GM12878 (cell line): ENCODE data around the gene CHMP4B.

Experiments used
- ATF2 ChIP-seq: IDR thresholded peaks from 2 replicates; pipeline ENCODE4 v1.6.1; 2012; ENCODE audit warnings: low read length, inconsistent platforms
- BCL3 ChIP-seq: IDR thresholded peaks from 2 replicates; pipeline ENCODE4 v1.6.1; 2011; ENCODE audit warnings: borderline replicate concordance, low read depth, mild to moderate bottlenecking, moderate library complexity, low read length; ENCODE audit not compliant: insufficient read depth, poor library complexity, severe bottlenecking
- CTCF ChIP-seq, 3 experiments: IDR thresholded peaks in 2 of 3; conservative IDR thresholded peaks in 1 of 3; 2 replicates each; pipeline ENCODE4 v1.5.1; 2011; ENCODE audit warnings: low read depth in 3 of 3, low read length in 3 of 3, mild to moderate bottlenecking in 3 of 3, control low read depth in 2 of 3, moderate library complexity in 2 of 3, inconsistent platforms in 1 of 3, mixed read lengths in 1 of 3; ENCODE audit not compliant: control insufficient read depth in 2 of 3, insufficient read depth in 1 of 3; ENCODE audit errors: extremely low read depth in 1 of 3
- HDAC2 ChIP-seq: fragments of 200-600 bp; sonication (generic); IDR thresholded peaks from 2 replicates; pipeline ENCODE4 v1.6.1; 2017
- HDGF ChIP-seq: fragments of 450-650 bp; IDR thresholded peaks from 2 replicates; pipeline ENCODE4 v1.6.1; 2016; ENCODE audit warnings: antibody characterized with exemption
- MAX ChIP-seq: IDR thresholded peaks from 2 replicates; pipeline ENCODE4 v1.6.1; 2012; ENCODE audit warnings: low read depth, low read length, improper control_type of control experiment
- MYC ChIP-seq: IDR thresholded peaks from 2 replicates; pipeline ENCODE4 v1.6.1; 2011; ENCODE audit warnings: mild to moderate bottlenecking, low read length, moderate library complexity, inconsistent platforms; ENCODE audit not compliant: insufficient read depth, insufficient replicate concordance, insufficient read length, severe bottlenecking
- NFYA ChIP-seq: IDR thresholded peaks from 2 replicates; pipeline ENCODE4 v1.6.1; 2011; ENCODE audit warnings: low read depth, mild to moderate bottlenecking, low read length, improper control_type of control experiment, borderline replicate concordance
- NRF1 ChIP-seq: conservative IDR thresholded peaks from 2 replicates; pipeline ENCODE4 v1.6.1; 2011; ENCODE audit warnings: mild to moderate bottlenecking, low read depth, low read length, improper control_type of control experiment
- TAF1 ChIP-seq: IDR thresholded peaks from 2 replicates; pipeline ENCODE4 v1.6.1; 2011; ENCODE audit warnings: mild to moderate bottlenecking, low read depth, low read length, borderline replicate concordance
- TCF12 ChIP-seq: IDR thresholded peaks from 2 replicates; pipeline ENCODE4 v1.6.1; 2011; ENCODE audit warnings: low read depth, mild to moderate bottlenecking, low read length
- ZNF274 ChIP-seq: IDR thresholded peaks from one replicate; pipeline ENCODE4 v1.8.0; 2011; ENCODE audit not compliant: insufficient read length, insufficient read depth

GRCh38 chr20:33781133-33781532 lies 30.0 kb upstream of the CHMP4B start:
- TF ChIP-seq BCL3 (no peak), TAF1 (no peak), NFYA (no peak), TCF12 (no peak), CTCF (IDR thresholded peaks at IDR 0.05 in 2 of 3, conservative IDR thresholded peaks at IDR 0.05 in 1 of 3; ENCODE audit: control insufficient read depth in 2 of 3, extremely low read depth in 1 of 3, insufficient read depth in 1 of 3, low read depth in 3 of 3, low read length in 3 of 3) (no peak), MYC (no peak), ATF2 (no peak), ZNF274 (no peak), HDGF (no peak), HDAC2 (no peak), MAX (no peak), NRF1 (no peak)
